GM12874 (cell line): ENCODE data around the gene TMEM242.

Source experiments
- TF ChIP-seq, protein P1 (sequence below): IDR thresholded peaks from 2 replicates; pipeline ENCODE4 v1.5.1; 2011; ENCODE audit warnings: low read depth, mild to moderate bottlenecking, control low read depth, low read length, moderate library complexity; ENCODE audit not compliant: insufficient read depth

Gene TMEM242

GRCh38 chr6:157246048-157246630 lies 77.2 kb downstream of the TMEM242 start:
- TF ChIP-seq, protein P1, sequence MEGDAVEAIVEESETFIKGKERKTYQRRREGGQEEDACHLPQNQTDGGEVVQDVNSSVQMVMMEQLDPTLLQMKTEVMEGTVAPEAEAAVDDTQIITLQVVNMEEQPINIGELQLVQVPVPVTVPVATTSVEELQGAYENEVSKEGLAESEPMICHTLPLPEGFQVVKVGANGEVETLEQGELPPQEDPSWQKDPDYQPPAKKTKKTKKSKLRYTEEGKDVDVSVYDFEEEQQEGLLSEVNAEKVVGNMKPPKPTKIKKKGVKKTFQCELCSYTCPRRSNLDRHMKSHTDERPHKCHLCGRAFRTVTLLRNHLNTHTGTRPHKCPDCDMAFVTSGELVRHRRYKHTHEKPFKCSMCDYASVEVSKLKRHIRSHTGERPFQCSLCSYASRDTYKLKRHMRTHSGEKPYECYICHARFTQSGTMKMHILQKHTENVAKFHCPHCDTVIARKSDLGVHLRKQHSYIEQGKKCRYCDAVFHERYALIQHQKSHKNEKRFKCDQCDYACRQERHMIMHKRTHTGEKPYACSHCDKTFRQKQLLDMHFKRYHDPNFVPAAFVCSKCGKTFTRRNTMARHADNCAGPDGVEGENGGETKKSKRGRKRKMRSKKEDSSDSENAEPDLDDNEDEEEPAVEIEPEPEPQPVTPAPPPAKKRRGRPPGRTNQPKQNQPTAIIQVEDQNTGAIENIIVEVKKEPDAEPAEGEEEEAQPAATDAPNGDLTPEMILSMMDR = no peak

- TF ChIP-seq, protein P1 = no peak
These were observed 77.9 kb downstream of the TMEM242 start for GRCh38 chr6:157245436-157245835.

GRCh38 chr6:157244780-157245179 lies 78.5 kb downstream of the TMEM242 start:
- TF ChIP-seq, protein P1 = no peak

DNA sequence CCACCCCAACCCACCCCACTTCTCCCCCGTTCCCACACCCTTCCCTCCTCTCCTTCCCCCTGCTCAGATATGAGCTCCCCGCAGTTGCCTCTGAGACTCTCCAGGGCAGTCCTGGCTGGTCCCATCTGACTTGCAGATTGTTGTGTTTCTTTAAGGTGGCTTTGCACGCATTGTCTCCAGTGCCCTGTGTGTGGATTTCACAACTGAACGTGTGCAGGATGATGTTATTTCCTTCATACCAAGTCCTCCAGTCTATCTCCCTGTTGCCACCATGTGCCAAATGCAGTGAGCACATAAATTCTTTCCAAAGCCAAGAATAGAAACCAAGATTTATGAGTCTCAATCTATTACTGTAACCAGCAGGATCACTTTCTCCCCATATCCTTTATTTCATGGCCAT lies 79.1 kb downstream of the TMEM242 start:
- TF ChIP-seq, protein P1 = no peak

GRCh38 chr6:157242791-157243190 lies 80.5 kb downstream of the TMEM242 start:
- TF ChIP-seq, protein P1 = no peak

DNA sequence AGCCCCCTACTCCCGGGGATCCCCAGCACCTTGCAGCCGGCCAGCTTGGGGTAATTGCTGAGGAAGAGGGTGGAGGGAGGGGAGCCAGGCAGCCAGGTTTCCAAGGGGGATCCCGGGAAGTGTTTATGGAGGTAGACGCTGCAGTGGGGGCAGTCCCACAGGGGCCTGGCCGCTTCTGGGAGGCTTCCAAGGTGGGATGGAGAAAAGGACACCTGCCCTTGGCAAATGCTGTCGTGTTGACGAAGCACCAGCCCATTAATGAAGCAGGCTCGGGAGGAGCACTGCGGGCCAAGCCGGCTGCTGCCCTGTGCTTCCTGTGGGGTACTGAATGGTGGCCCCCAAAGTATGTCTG lies 82.4 kb downstream of the TMEM242 start:
- TF ChIP-seq, protein P1 = no peak

DNA sequence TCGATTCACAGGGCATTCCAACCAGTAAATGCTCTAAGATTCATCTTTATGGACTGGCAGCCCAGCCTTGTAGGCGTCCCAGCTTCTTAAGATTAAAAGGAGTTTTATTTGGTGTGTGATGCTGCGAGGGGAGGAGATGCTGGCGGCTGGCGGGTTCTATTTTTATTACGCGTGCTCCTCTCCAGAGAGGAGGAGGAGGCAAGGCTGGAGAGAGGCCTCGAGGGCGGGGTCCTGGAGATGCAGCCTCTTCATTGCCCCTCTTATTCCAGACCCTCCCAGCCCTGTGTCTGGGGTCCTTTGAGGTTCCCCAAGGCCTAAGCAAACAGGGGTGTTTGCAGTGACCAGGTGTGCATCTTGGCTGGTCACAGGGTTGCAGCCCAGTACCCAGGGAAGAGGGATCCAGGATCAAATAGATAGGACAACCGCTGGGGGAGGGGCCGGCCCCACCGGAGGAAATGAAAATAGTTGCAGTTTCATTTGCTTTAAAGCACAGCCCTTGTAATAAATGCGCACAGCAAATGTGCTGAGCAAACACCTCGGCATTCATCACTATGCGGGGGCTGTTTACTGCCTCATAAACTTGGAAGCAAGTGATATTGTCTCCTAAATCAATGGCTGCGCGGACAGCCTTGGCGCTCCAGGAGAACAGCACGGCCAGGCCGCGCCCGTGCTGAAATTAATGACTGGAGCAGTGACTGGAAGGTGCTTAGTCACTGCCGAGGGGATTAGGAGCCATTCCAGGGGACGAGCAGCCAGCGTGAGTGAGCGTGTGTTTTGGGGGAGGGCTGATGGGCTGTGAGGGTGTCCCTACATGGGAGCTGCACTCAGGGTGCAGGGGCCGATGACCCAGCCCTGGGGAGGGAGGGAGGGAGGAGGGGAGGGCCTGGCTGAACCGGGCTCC lies 83.0 kb downstream of the TMEM242 start:
- TF ChIP-seq, protein P1 = no peak
